Endodermal cell (in vitro differentiated cells): Measurements from ENCODE around the gene DUS2. TPM values are rescaled to one million over a fixed set of nuclear protein-coding genes. Genes with fewer than 3 reads are reported as not detected.

Experiments
- DNase-seq: peaks from one replicate; pipeline ENCODE4 v3.0.0-alpha.2; 2017
- H3K27ac ChIP-seq: 2 replicates; pipeline ENCODE4 v1.5.1; 2013; ENCODE audit warnings: mild to moderate bottlenecking, low read depth, low read length, moderate library complexity
- H3K27me3 ChIP-seq: 2 replicates; pipeline ENCODE4 v1.6.1; 2013; ENCODE audit warnings: mild to moderate bottlenecking, low read length, moderate library complexity; ENCODE audit not compliant: insufficient read depth, control insufficient read depth, poor library complexity, severe bottlenecking
- H3K36me3 ChIP-seq: 2 replicates; pipeline ENCODE4 v1.7.0; 2013; ENCODE audit warnings: mild to moderate bottlenecking, low read length, moderate library complexity; ENCODE audit not compliant: control insufficient read depth, insufficient read depth
- H3K4me1 ChIP-seq: one replicate; pipeline ENCODE4 v1.7.0; 2013; ENCODE audit warnings: low read length; ENCODE audit not compliant: control insufficient read depth, insufficient read depth
- H3K4me3 ChIP-seq: 2 replicates; pipeline ENCODE4 v1.5.1; 2013; ENCODE audit warnings: mild to moderate bottlenecking, low read length, moderate library complexity
- H3K9ac ChIP-seq: 2 replicates; pipeline ENCODE4 v1.6.1; 2013; ENCODE audit warnings: mild to moderate bottlenecking, low read length, moderate library complexity; ENCODE audit not compliant: poor library complexity, severe bottlenecking; ENCODE audit errors: extremely low read depth
- H3K9me3 ChIP-seq: 2 replicates; pipeline ENCODE4 v1.6.1; 2013; ENCODE audit warnings: mild to moderate bottlenecking, low read length, moderate library complexity; ENCODE audit not compliant: control insufficient read depth
- H3K27ac Mint-ChIP-seq: 2 replicates; pipeline ENCODE4 v1.8.0; 2020; ENCODE audit warnings: mixed read lengths
- H3K27me3 Mint-ChIP-seq: 2 replicates; pipeline ENCODE4 v1.8.0; 2021; ENCODE audit warnings: mild to moderate bottlenecking, mixed read lengths; ENCODE audit not compliant: insufficient read depth
- H3K36me3 Mint-ChIP-seq: 2 replicates; pipeline ENCODE4 v1.8.0; 2020; ENCODE audit warnings: low read depth, mixed read lengths
- H3K4me1 Mint-ChIP-seq: 2 replicates; pipeline ENCODE4 v1.8.0; 2020; ENCODE audit warnings: mixed read lengths
- H3K4me3 Mint-ChIP-seq: 2 replicates; pipeline ENCODE4 v1.8.0; 2020; ENCODE audit warnings: mild to moderate bottlenecking, moderate library complexity, mixed read lengths
- H3K9me3 Mint-ChIP-seq: 2 replicates; pipeline ENCODE4 v1.8.0; 2020; ENCODE audit warnings: mild to moderate bottlenecking, mixed read lengths
- CTCF ChIP-seq: fragments of 200-600 bp; sonication (generic); conservative IDR thresholded peaks from 2 replicates; pipeline ENCODE4 v1.5.0; 2021; ENCODE audit warnings: antibody characterized with exemption, mild to moderate bottlenecking
- WGBS, 2 experiments: methylation state at CpG; one replicate each; pipeline versions ENCODE4 v1.1.5 to v1.1.7; 2013; ENCODE audit warnings: missing lambda C conversion rate in 2 of 2, mixed read lengths in 1 of 2; ENCODE audit not compliant: insufficient coverage in 1 of 2, insufficient read length in 1 of 2; 5-methylcytosine and 5-hydroxymethylcytosine counted together
- total RNA-seq, 2 donors: library from RNA; stranded (reverse); fragmentation: NEBNext Ultra II Directional in 1 of 2; extraction: Animal tissue kit (Norgen Biotek cat#: 25700) in 1 of 2; gene quantifications; 2 replicates in 1 of 2; 3 replicates in 1 of 2; pipeline ENCODE4 v1.2.1, GENCODE V29; 2021

Gene DUS2
- total RNA-seq, 2 donors from 2014 or later: 23.4 to 24.0 TPM

GRCh38 chr16:68081861-68082628, 59.0 kb downstream of the DUS2 start:
- H3K27me3 Mint-ChIP-seq: no peaks in the 10 kb centered on the region
- H3K9me3 ChIP-seq: no peaks in the 10 kb centered on the region
- H3K4me1 ChIP-seq: peaks cover 12% of the 10 kb centered on the region
- peaks cover 15% of the 10 kb centered on the region for H3K36me3 Mint-ChIP-seq
- H3K27ac Mint-ChIP-seq: no peak overlapping the region
- peaks cover 20% of the 10 kb centered on the region for H3K4me1 Mint-ChIP-seq
- no peak overlapping the region for H3K27ac ChIP-seq
- no peak overlapping the region for H3K9ac ChIP-seq
- H3K4me3 Mint-ChIP-seq: no peak overlapping the region
- DNase-seq: no peak
- TF ChIP-seq CTCF: no peak
- H3K4me3 ChIP-seq: no peak overlapping the region
- H3K27me3 ChIP-seq: no peaks in the 10 kb centered on the region
- H3K9me3 Mint-ChIP-seq: no peaks in the 10 kb centered on the region
- H3K36me3 ChIP-seq: no peaks in the 10 kb centered on the region

GRCh38 chr16:68082629-68083238, 59.6 kb downstream of the DUS2 start:
- H3K9me3 ChIP-seq: no peaks in the 10 kb centered on the region
- WGBS, 2 experiments: 93 to 100% methylated on average over 2 of the region's 2 CpGs
- no peak overlapping the region for H3K27ac ChIP-seq
- no peak for DNase-seq
- H3K36me3 ChIP-seq: no peaks in the 10 kb centered on the region
- Mint-ChIP-seq H3K27ac (no peak overlapping the region), H3K36me3 (peaks cover 11% of the 10 kb centered on the region), H3K27me3 (no peaks in the 10 kb centered on the region), H3K4me3 (no peak overlapping the region), H3K9me3 (no peaks in the 10 kb centered on the region), H3K4me1 (peaks cover 20% of the 10 kb centered on the region)
- no peak overlapping the region for H3K9ac ChIP-seq
- no peak overlapping the region for H3K4me3 ChIP-seq
- H3K4me1 ChIP-seq: peaks cover 12% of the 10 kb centered on the region
- TF ChIP-seq CTCF: no peak
- no peaks in the 10 kb centered on the region for H3K27me3 ChIP-seq

- H3K27me3 Mint-ChIP-seq: no peaks in the 10 kb centered on the region
- Histone ChIP-seq H3K27me3 (no peaks in the 10 kb centered on the region), H3K4me1 (peaks cover 12% of the 10 kb centered on the region), H3K27ac (peak overlapping the region; percentile 99), H3K9me3 (no peaks in the 10 kb centered on the region), H3K36me3 (no peaks in the 10 kb centered on the region), H3K4me3 (peak overlapping the region; percentile 92), H3K9ac (no peak overlapping the region)
- peaks cover 6% of the 10 kb centered on the region for H3K36me3 Mint-ChIP-seq
- no peak for DNase-seq
- no peak for TF ChIP-seq CTCF
- H3K4me1 Mint-ChIP-seq: peaks cover 20% of the 10 kb centered on the region
- H3K9me3 Mint-ChIP-seq: no peaks in the 10 kb centered on the region
- WGBS, 2 experiments: 91 to 100% methylated on average over 3 to 4 of the region's 4 CpGs
- H3K4me3 Mint-ChIP-seq: peak overlapping the region; percentile 97
- peak overlapping the region; percentile 74 for H3K27ac Mint-ChIP-seq
Measured at GRCh38 chr16:68083239-68083781, 60.2 kb downstream of the DUS2 start.
